ENCODE measurements around the gene COL28A1.

DNA sequence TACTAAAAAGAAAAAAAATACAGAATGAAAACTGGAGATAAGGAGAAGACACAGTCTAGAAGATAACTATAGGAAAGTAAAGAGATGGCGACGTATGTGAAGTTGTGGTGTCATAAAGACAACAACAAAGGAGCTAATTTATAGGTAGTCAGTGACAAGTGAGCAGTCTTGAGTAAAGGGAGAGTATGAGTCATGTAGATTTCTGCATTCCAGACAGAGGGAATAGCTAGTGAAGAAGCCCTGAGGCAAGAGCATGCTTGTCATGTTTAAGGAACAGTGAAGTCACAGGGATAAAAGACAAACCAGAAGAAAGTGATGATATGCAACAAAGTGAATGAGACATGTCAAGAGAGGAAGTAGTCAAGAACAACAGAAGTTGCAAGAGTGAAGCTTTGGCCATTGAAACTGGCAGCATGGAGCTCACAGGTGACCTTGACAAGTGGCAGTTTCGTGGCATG lies 28.7 kb upstream of the COL28A1 start:
- TF ChIP-seq, protein P1, sequence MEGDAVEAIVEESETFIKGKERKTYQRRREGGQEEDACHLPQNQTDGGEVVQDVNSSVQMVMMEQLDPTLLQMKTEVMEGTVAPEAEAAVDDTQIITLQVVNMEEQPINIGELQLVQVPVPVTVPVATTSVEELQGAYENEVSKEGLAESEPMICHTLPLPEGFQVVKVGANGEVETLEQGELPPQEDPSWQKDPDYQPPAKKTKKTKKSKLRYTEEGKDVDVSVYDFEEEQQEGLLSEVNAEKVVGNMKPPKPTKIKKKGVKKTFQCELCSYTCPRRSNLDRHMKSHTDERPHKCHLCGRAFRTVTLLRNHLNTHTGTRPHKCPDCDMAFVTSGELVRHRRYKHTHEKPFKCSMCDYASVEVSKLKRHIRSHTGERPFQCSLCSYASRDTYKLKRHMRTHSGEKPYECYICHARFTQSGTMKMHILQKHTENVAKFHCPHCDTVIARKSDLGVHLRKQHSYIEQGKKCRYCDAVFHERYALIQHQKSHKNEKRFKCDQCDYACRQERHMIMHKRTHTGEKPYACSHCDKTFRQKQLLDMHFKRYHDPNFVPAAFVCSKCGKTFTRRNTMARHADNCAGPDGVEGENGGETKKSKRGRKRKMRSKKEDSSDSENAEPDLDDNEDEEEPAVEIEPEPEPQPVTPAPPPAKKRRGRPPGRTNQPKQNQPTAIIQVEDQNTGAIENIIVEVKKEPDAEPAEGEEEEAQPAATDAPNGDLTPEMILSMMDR (IDR thresholded peaks at IDR 0.05; ENCODE audit: borderline replicate concordance, extremely low read depth, low read length, poor library complexity, severe bottlenecking): no peak
- no peak for TF ChIP-seq EZH2 (IDR thresholded peaks at IDR 0.05; ENCODE audit: borderline replicate concordance, low read depth, low read length, severe bottlenecking)
